Measurements from ENCODE around the gene TUT1.
"Not testable (repeated sequence)": the region's sequence is repeated elsewhere in the genome, so short reads cannot be mapped to it uniquely, and the experiment has no call there.

TUT1 gene

DNA sequence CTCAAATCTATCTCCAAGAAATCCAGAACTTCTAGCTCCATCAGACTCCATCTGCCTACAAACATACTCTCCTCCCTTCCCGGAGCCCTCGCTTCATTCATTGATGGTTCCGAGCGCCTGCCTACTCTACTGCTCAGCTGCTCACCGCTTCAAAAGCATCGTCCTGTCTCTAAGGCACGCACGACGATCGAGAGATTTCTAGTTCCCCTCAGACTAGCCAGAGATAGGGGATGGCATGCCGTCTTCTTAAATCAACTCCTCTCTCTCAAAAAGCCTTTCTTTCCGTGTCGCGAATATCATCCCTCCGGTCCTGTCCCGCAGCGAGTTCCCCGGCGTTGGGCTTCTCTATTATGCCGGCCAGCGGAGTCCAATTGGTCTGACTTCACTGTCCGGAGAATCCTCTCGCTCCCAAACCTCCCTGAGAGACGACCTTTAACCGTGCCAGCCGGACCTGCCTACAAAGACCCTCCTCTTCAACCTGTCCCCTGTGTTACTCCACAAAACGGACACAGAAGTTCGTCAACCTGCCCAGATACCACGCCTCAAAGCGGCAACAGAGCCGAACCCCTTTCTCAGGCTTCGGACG is 18.2 kb downstream of the TUT1 start:
- H3K36me3 ChIP-seq = peaks cover 74% of the 10 kb centered on the region
- TF ChIP-seq, protein P1, sequence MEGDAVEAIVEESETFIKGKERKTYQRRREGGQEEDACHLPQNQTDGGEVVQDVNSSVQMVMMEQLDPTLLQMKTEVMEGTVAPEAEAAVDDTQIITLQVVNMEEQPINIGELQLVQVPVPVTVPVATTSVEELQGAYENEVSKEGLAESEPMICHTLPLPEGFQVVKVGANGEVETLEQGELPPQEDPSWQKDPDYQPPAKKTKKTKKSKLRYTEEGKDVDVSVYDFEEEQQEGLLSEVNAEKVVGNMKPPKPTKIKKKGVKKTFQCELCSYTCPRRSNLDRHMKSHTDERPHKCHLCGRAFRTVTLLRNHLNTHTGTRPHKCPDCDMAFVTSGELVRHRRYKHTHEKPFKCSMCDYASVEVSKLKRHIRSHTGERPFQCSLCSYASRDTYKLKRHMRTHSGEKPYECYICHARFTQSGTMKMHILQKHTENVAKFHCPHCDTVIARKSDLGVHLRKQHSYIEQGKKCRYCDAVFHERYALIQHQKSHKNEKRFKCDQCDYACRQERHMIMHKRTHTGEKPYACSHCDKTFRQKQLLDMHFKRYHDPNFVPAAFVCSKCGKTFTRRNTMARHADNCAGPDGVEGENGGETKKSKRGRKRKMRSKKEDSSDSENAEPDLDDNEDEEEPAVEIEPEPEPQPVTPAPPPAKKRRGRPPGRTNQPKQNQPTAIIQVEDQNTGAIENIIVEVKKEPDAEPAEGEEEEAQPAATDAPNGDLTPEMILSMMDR (IDR thresholded peaks at IDR 0.05; ENCODE audit: low read depth, low read length) = no peak
- no peaks in the 10 kb centered on the region for H3K27me3 ChIP-seq (ENCODE audit: insufficient read depth, low read depth, severe bottlenecking)
- DNase-seq = no peak
- peak overlapping the region; percentile 100 for H3K4me3 ChIP-seq (ENCODE audit: low read depth, low read length)
- H3K27ac ChIP-seq = peak overlapping the region; percentile 82
- no peaks in the 10 kb centered on the region for H3K9me3 ChIP-seq (ENCODE audit: severe bottlenecking)

DNA sequence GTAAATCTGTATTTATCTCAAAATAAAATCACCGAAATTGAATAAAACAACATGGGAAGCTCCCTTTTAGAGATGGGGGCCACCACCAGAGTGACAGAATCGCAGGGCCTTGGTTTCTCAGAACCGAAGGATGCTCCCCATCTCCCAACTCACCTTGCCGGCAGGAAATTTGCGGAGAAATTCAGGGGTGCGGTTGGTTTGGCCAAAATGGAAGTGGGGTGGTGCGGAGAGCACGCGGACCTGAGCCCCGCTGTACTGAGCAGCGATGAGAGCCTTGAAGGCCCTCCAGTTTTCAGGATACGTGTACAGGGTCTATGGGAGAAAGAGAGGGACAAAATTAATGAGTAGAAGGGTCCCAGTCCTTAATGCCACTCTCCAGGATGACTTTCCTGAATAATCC is 18.9 kb downstream of the TUT1 start:
- Histone ChIP-seq H3K9me3 (ENCODE audit: severe bottlenecking) (no peaks in the 10 kb centered on the region), H3K36me3 (peaks cover 78% of the 10 kb centered on the region), H3K27me3 (ENCODE audit: insufficient read depth, low read depth, severe bottlenecking) (no peaks in the 10 kb centered on the region), H3K27ac (peak overlapping the region; percentile 82; the same call in 1 of the 2 replicates), H3K4me3 (ENCODE audit: low read depth, low read length) (peak overlapping the region; percentile 100)
- TF ChIP-seq, protein P1 (IDR thresholded peaks at IDR 0.05; ENCODE audit: low read depth, low read length) = no peak
- DNase-seq = no peak

DNA sequence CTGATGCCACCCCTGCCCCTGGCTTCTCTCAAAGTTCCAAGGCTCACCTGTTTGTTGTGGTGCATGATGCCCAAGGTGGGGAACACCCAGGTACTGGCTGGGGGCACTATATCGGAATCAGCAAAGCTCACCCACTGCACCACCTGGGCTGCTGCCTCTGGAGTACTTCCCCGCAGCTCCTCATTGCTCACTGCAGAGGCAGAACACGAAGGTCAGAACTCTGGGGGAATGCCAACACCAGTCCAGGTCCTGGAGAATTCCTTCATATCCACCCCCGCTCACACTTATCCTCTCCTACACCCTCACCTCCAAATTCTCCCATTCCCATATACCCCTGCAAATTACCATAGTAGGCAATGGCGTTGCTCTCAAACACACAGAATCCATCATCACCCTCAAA is 19.8 kb downstream of the TUT1 start:
- H3K27me3 ChIP-seq (ENCODE audit: insufficient read depth, low read depth, severe bottlenecking); H3K9me3 ChIP-seq (ENCODE audit: severe bottlenecking); DNase-seq; H3K27ac ChIP-seq; H3K4me3 ChIP-seq (ENCODE audit: low read depth, low read length): not testable (repeated sequence)
- peaks cover 80% of the 10 kb centered on the region for H3K36me3 ChIP-seq

DNA sequence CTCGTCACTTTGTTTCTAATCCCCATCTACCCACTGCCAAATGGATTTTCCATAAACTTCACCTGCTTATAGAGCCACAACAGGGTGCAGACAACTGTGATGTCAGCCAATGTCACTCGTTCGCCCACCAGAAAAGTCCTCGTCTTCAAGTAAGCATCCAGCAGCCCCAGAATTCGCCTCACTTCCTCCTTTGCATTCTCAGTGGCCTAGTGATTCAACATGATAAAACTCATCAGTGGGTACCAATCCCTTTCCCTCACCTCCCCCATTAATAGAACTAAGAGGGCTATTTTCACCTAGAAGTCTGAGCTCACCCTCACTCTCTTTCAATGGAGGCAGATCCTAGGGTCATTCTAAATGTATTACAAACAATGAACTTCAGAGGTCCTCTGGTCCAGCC is 20.4 kb downstream of the TUT1 start:
- H3K9me3 ChIP-seq (ENCODE audit: severe bottlenecking); H3K27ac ChIP-seq; H3K27me3 ChIP-seq (ENCODE audit: insufficient read depth, low read depth, severe bottlenecking); DNase-seq; H3K4me3 ChIP-seq (ENCODE audit: low read depth, low read length): not testable (repeated sequence)
- H3K36me3 ChIP-seq = peaks cover 79% of the 10 kb centered on the region

DNA sequence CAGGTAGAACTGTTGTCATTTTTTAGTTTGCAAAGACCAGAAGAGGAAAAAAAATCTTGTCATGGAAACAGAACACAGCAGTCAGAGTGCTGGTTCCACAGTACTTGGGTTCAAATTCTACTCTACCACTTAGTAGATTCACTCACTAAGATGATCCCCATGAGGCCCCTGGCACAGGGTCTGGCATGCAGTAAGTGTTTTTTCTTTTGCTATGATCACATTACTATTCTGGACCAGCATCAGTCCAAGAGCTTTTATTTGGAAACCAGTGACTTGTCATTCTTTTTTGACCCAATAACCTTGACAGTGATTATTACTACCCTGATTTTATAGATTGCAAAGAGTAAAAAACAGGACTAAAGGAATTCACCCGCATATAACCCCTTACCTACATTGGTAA is 21.7 kb downstream of the TUT1 start:
- no peaks in the 10 kb centered on the region for H3K27me3 ChIP-seq (ENCODE audit: insufficient read depth, low read depth, severe bottlenecking)
- no peak for DNase-seq
- no peak overlapping the region for H3K27ac ChIP-seq
- TF ChIP-seq, protein P1 (IDR thresholded peaks at IDR 0.05; ENCODE audit: low read depth, low read length) = no peak
- peaks cover 83% of the 10 kb centered on the region for H3K36me3 ChIP-seq
- H3K9me3 ChIP-seq (ENCODE audit: severe bottlenecking) = no peaks in the 10 kb centered on the region
- H3K4me3 ChIP-seq (ENCODE audit: low read depth, low read length) = no peak overlapping the region

DNA sequence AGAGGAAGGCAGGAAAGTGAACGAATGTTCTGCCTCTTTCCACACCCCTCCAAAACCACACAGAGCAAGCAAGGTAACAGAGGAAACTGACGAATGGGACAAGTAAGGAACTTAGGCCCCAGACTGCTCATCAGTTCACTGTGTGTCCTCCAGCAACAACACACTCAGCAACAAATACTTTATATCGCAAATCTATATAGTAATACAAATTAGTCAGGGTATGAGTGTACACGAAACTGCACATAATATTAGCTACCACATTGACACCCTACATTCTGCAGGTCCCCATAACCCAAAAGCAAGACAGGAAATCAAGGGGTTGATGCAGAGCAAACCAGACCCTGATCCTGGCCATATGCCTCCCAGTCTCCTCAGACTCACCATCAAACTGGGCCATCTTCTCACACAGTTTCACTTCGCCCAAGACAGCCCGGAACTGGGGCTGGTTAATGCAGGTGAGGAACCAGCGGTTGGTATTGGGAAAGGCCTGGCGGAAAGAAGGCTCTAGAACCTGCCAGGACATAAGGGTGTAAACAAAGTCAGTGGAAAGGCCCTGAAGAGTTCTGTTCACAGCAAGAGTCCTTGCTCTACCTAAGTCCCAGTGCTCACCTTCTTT is 24.2 kb downstream of the TUT1 start:
- TF ChIP-seq, protein P1 (IDR thresholded peaks at IDR 0.05; ENCODE audit: low read depth, low read length) = no peak
- Histone ChIP-seq H3K9me3 (ENCODE audit: severe bottlenecking) (no peaks in the 10 kb centered on the region), H3K4me3 (ENCODE audit: low read depth, low read length) (no peak overlapping the region), H3K27me3 (ENCODE audit: insufficient read depth, low read depth, severe bottlenecking) (no peaks in the 10 kb centered on the region), H3K36me3 (peaks cover 93% of the 10 kb centered on the region), H3K27ac (no peak overlapping the region)
- no peak for DNase-seq

DNA sequence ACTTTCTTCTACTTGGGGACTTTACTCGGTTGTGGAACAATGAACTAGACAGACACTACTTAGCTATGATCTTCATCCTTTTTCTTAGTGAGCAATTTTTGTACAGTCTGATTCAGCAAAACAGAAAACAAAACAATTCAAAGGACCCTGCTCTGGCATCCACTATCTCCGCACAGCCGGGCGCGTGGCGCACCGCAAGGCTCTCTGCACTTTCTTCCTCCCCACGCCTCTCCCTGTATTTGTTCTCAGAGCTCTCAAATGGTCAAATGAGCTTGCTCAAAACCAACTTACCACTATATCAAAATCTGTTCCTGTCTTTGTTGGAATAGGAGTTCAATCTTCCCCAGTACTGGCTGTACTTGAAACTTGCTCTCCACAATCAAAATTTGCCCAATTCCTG is 25.1 kb downstream of the TUT1 start:
- Histone ChIP-seq H3K27me3 (ENCODE audit: insufficient read depth, low read depth, severe bottlenecking) (no peaks in the 10 kb centered on the region), H3K36me3 (peaks cover 86% of the 10 kb centered on the region), H3K27ac (no peak overlapping the region), H3K4me3 (ENCODE audit: low read depth, low read length) (no peak overlapping the region), H3K9me3 (ENCODE audit: severe bottlenecking) (no peaks in the 10 kb centered on the region)
- no peak for DNase-seq
- TF ChIP-seq, protein P1 (IDR thresholded peaks at IDR 0.05; ENCODE audit: low read depth, low read length) = no peak

Measured in WERI-Rb-1 (cell line).